Bladder microvascular endothelial cell (primary cell): Measurements from ENCODE around the gene RHOBTB3. TPM values are rescaled to one million over a fixed set of nuclear protein-coding genes. Genes with fewer than 3 reads are reported as not detected.

Source experiments
- total RNA-seq: library from RNA; depleted of rRNA; stranded (reverse); fragments of >200 nt; gene quantifications from 2 replicates; pipeline ENCODE4 v1.2.3, GENCODE V29; 2014

The RHOBTB3 gene
- 29.6 and 41.9 TPM in 2 replicates for total RNA-seq

GRCh38 chr5:95730730-95731570, at the start of gene RHOBTB3:
TSS of gene RHOBTB3 (plus strand) at chr5:95731336. CDS start at chr5:95731683, 347 bp downstream.

DNA sequence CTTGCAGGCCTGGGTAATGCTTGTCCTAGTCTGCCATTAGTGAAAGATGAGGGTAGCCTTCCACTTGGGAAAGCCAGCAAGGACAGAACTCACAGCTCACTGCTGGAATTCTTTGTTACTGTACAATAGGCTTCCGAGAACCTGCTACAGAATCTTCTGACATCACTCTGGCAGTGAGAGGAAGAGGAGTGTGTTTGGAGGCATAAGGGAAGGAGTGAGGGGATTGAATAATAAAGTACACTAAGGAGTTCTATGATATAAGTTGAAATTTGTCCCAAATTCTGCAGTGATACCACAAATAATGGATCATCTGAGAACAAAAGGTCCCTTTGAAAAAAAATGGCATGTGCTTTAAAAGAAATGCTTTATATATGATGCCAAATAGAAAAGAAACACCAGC, 48.2 kb upstream of the RHOBTB3 start, which contains the start of gene SPATA9:
Gene SPATA9, minus strand, starts transcription at position 101 of the 400 bp plus-strand sequence. CDS start 137 bp downstream, outside the sequence.

DNA sequence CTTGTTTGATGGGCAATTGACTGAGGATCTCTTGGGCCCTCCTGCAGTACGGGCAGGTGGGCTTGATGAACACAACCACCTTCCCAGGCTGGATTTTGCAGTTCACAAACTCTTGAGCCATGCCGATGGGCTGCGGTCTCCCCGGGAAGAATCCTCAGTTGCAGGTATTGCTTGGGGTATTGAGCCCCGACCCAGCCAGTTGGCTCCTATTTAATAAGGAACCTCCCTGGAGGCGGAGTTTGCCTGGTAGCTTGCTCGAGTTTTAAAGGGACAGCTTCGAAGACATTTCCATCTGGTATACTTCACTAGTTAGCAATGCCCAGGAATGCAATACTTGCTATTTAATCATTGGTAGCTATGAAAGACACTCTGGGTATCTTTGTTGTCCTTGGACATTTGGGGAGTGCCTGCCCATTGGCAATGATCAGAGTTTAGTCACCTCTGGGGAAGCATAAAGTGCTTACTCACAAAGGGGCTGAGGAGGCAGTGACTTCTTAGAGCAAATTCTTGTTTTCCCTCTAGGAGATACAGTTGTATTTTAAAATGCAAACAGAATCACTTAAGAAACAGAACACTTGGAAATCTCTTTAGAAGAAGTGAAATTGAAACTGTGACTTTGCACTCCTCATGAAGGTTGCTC, 91.5 kb downstream of the RHOBTB3 start, which contains the start of gene GLRX:
Gene GLRX, minus strand, starts transcription at position 185 of the 640 bp plus-strand sequence. Its CDS starts 64 bp downstream, at position 121.

Other genes with a start within 250 kb of the RHOBTB3 start
- 71.7 and 137 TPM in 2 replicates for gene SKIC3, start 176.4 kb upstream of the RHOBTB3 start, total RNA-seq
- 2.4 and 3.0 TPM in 2 replicates for gene ARSK, start 176.2 kb upstream of the RHOBTB3 start, total RNA-seq
- 0.06 TPM in 1 of 2 replicates, not detected in the other for gene GPR150, start 111.2 kb upstream of the RHOBTB3 start, total RNA-seq
- gene RFESD, start 84.6 kb upstream of the RHOBTB3 start, total RNA-seq: 0.97 and 1.2 TPM in 2 replicates
- gene SPATA9, start 48.3 kb upstream of the RHOBTB3 start, total RNA-seq: not detected in 2 replicates
- 7.0 and 10.4 TPM in 2 replicates for gene GLRX, start 91.4 kb downstream of the RHOBTB3 start, total RNA-seq
- gene ELL2, start 230.5 kb downstream of the RHOBTB3 start, total RNA-seq: 8.1 and 13.3 TPM in 2 replicates